HFFc6 (cell line): ENCODE results near the gene DBF4B. TPM values are rescaled to one million over a fixed set of nuclear protein-coding genes. Genes with fewer than 3 reads are reported as not detected.

ENCODE experiments used
- DNase-seq: peaks from one replicate; pipeline ENCODE4 v3.0.0-alpha.2; 2018
- H3K27ac Mint-ChIP-seq: 2 replicates; pipeline ENCODE4 v1.8.0; 2020; ENCODE audit warnings: mild to moderate bottlenecking, mixed read lengths
- H3K27me3 Mint-ChIP-seq: 2 replicates; pipeline ENCODE4 v1.8.0; 2021; ENCODE audit warnings: mild to moderate bottlenecking, moderate library complexity, mixed read lengths; ENCODE audit not compliant: insufficient read depth
- H3K36me3 Mint-ChIP-seq: 2 replicates; pipeline ENCODE4 v1.8.0; 2021; ENCODE audit warnings: low read depth, mixed read lengths
- H3K4me1 Mint-ChIP-seq: 2 replicates; pipeline ENCODE4 v1.8.0; 2020; ENCODE audit warnings: low read depth, mixed read lengths
- H3K4me3 Mint-ChIP-seq: 2 replicates; pipeline ENCODE4 v1.8.0; 2020; ENCODE audit warnings: mild to moderate bottlenecking, moderate library complexity, mixed read lengths
- H3K9me3 Mint-ChIP-seq: 2 replicates; pipeline ENCODE4 v1.8.0; 2020; ENCODE audit warnings: mild to moderate bottlenecking, mixed read lengths
- total RNA-seq, 6 experiments: library from RNA; stranded (reverse); fragmentation: NEBNext Ultra II Directional; extraction: Animal tissue kit (Norgen Biotek cat#: 25700); gene quantifications; 2 replicates in 1 of 6; 3 replicates in 5 of 6; pipeline ENCODE4 v1.2.3, GENCODE V29; 2021
- TF ChIP-seq, protein P1 (sequence below): fragments of 200-600 bp; sonication (generic); IDR thresholded peaks from 2 replicates; pipeline ENCODE4 v1.5.0; 2021; ENCODE audit warnings: antibody characterized with exemption, mild to moderate bottlenecking

Gene DBF4B
- total RNA-seq, 6 experiments from 2014 or later, result 5.5 to 11.9 (median 10.8) TPM

DNA sequence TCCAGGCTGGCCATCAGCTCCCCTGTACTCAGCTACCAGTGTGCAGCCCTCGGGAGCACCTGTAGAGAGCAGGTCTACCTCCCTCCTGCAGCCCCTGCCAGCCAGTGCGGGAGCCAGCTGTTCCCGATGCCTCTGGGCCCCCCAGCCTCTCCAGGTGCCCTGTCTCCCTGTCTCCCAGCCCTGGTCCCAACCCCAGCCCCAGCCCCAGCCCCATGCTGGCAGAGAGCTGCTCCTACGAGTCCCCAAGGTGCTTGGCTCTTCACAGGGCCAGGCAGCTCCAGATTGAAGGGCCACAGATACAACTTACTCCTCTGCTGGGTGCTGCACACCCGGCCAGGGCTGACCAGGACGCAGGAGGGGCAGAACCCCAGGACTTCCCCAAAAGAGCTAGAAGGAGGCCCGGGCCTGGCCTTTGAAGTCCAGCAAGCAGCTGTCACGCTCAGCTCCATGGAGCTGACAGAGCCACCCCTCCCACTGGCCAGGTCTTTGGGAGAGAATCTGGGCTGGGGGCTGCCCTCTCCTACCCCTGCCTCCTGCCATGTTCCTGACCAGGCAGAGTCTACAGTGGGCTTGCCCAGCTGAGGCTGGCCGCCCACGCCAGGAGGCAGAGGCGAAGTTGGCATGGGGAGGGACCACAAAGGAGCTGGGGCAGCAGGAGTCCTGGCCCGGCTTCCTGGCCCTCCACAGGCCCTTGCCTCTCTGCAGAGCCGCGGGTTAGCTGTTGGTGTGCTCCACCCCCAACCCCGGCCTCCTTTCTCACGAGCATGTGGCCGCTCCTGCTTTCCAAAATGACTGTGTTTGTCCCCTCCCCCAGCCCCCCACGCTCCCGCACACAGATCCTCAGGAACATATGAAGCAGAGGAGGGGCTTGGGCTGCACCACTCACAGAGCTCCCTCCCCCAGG lies 40.9 kb downstream of the DBF4B start:
- DNase-seq, result no peak
- Mint-ChIP-seq H3K36me3 (no peaks in the 10 kb centered on the region), H3K4me1 (no peaks in the 10 kb centered on the region), H3K9me3 (no peaks in the 10 kb centered on the region), H3K27ac (no peak overlapping the region), H3K27me3 (peaks cover 5% of the 10 kb centered on the region; the same call in 1 of the 2 replicates), H3K4me3 (no peak overlapping the region)
- TF ChIP-seq, protein P1, sequence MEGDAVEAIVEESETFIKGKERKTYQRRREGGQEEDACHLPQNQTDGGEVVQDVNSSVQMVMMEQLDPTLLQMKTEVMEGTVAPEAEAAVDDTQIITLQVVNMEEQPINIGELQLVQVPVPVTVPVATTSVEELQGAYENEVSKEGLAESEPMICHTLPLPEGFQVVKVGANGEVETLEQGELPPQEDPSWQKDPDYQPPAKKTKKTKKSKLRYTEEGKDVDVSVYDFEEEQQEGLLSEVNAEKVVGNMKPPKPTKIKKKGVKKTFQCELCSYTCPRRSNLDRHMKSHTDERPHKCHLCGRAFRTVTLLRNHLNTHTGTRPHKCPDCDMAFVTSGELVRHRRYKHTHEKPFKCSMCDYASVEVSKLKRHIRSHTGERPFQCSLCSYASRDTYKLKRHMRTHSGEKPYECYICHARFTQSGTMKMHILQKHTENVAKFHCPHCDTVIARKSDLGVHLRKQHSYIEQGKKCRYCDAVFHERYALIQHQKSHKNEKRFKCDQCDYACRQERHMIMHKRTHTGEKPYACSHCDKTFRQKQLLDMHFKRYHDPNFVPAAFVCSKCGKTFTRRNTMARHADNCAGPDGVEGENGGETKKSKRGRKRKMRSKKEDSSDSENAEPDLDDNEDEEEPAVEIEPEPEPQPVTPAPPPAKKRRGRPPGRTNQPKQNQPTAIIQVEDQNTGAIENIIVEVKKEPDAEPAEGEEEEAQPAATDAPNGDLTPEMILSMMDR, result no peak

DNA sequence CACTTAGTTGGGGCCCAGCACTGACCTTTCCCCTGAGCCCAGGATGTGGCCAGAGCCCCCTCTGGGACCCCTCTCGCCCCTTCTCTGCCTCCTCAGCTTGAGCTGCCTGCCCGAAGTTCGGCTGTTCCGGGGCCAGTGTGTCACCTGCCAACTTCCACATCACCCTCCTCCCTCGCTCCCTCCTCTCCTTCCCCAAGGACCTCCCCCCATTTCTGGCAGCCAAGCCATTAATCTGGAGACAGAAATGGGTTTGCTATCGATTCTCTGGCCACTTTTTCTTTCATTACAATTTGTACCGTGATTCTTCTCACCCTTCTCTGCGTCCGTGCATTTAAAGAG lies 41.5 kb downstream of the DBF4B start:
- no peak for DNase-seq
- Mint-ChIP-seq H3K9me3 (no peaks in the 10 kb centered on the region), H3K4me3 (no peak overlapping the region), H3K36me3 (no peaks in the 10 kb centered on the region), H3K27me3 (peaks cover 5% of the 10 kb centered on the region; the same call in 1 of the 2 replicates), H3K27ac (no peak overlapping the region), H3K4me1 (no peaks in the 10 kb centered on the region)
- TF ChIP-seq, protein P1, result no peak

DNA sequence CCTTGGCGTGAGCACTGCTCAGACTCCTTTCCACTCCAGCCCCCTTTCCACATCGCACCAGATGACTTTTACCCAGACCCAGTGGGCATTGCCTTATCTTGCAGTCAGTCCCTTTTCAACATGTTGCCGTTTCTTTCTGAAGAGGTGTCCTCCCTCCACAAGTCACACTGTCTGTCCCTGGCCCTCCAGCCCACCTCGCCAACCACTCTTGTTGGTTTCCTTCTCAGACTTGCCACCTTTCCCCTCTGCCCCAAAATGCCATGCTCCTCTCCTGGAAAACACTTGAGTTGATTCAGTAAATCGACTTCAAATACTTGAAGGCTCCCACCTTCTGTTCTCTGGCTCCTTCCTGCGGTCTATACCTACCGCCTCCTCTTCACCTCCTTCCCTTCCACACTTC lies 42.9 kb downstream of the DBF4B start:
- Mint-ChIP-seq H3K4me1 (no peaks in the 10 kb centered on the region), H3K9me3 (no peaks in the 10 kb centered on the region), H3K27ac (no peak overlapping the region), H3K36me3 (no peaks in the 10 kb centered on the region), H3K27me3 (peaks cover 5% of the 10 kb centered on the region; the same call in 1 of the 2 replicates), H3K4me3 (no peak overlapping the region)
- DNase-seq, result no peak
- TF ChIP-seq, protein P1, result no peak

DNA sequence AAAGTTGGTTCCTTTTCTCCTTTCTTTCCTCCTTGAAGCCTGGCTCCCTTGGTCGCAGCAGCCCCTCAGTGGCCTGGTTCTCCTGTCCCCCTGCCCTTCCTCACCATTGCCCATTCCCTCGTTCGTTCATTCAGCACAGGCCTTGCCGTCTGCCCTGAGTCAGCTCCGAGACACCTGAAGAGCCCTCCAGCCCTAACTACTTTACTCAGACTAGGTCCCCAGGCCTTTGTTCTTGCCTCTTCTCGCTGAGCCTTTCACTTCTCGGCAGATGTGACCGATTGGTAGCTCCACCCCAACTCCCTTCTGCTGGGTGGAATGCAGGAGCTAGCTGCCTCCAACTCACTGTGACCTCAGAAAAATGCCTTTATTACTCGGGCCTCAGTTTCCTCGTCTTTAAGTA lies 43.3 kb downstream of the DBF4B start:
- peaks cover 5% of the 10 kb centered on the region; the same call in 1 of the 2 replicates for H3K27me3 Mint-ChIP-seq
- no peaks in the 10 kb centered on the region for H3K36me3 Mint-ChIP-seq
- H3K4me3 Mint-ChIP-seq, result no peak overlapping the region
- no peaks in the 10 kb centered on the region for H3K4me1 Mint-ChIP-seq
- no peak for DNase-seq
- no peak overlapping the region for H3K27ac Mint-ChIP-seq
- TF ChIP-seq, protein P1, result no peak
- H3K9me3 Mint-ChIP-seq, result no peaks in the 10 kb centered on the region

DNA sequence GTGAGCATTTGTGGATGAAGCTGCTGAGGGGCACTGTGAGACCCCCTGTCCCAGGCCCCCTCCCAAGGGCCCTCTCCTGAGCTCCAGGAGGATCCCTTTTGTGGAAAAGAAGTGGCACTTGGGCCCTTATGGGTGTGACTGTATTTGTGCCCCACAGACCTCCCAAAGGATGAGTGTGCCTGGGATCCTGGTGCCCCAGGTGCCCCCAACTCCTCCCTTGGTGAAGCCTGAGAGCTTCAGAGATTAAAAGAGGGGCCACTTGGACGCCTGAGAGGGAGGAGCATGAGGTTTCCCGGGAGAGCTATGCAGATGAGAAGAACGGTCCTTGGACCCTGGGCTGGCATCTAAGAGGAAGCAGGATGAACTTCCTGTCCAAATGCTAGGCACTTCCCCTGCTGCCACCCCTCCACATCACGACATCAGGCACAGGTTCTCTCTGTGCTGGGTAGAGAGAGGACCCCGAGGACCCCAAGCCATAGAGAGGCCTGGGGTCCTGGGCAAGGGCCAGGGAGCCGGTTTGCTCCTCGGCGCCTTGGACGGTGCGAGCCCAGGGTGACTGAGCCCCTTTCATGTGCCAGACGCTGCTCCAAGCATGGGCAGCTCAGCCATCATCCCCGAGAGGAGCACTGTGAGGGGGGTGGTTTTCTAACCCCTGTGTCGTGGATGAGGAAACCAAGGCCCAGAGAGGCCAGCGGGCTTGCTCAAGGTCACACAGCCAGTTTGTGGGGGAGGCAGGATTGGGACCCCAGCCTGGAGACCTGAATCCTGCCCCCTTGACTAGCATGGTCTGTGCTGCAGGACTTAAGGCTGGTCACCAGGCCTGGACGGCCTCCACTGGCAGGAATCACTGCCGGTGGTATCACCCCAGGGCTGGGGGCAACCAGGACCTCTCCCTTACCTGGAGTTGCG lies 44.7 kb downstream of the DBF4B start:
- no peak overlapping the region for H3K27ac Mint-ChIP-seq
- H3K4me3 Mint-ChIP-seq, result no peak overlapping the region
- H3K4me1 Mint-ChIP-seq, result no peaks in the 10 kb centered on the region
- H3K9me3 Mint-ChIP-seq, result no peaks in the 10 kb centered on the region
- no peak for DNase-seq
- no peaks in the 10 kb centered on the region for H3K36me3 Mint-ChIP-seq
- TF ChIP-seq, protein P1, result no peak
- peaks cover 12% of the 10 kb centered on the region for H3K27me3 Mint-ChIP-seq
